CD14-positive monocyte (primary cell): ENCODE results near the gene ZNF282. TPM values are rescaled to one million over a fixed set of nuclear protein-coding genes. Genes with fewer than 3 reads are reported as not detected.

Source experiments
- DNase-seq, 3 donors: peaks; one replicate each; pipeline ENCODE4 v3.0.0-alpha.2; 2011 to 2022
- H2AFZ ChIP-seq: 2 replicates; pipeline ENCODE4 v1.6.0; 2012; ENCODE audit warnings: mild to moderate bottlenecking, low read depth, low read length, inconsistent platforms; ENCODE audit not compliant: insufficient read depth, poor library complexity, severe bottlenecking
- H3K27ac ChIP-seq, 2 donors: 1 replicate in 1 of 2; 2 replicates in 1 of 2; pipeline ENCODE4 v1.5.1; 2012 to 2013; ENCODE audit warnings: low read length in 2 of 2, control low read depth in 1 of 2, inconsistent platforms in 1 of 2, low read depth in 1 of 2, mild to moderate bottlenecking in 1 of 2
- H3K27me3 ChIP-seq, 2 donors: one replicate each; pipeline versions ENCODE4 v1.6.0 to v1.6.1; 2011 to 2013; ENCODE audit warnings: low read length in 2 of 2; ENCODE audit not compliant: control insufficient read depth in 2 of 2, insufficient read depth in 2 of 2
- H3K36me3 ChIP-seq, 2 donors: replicated peaks in 1 of 2; 1 replicate in 1 of 2; 2 replicates in 1 of 2; pipeline versions ENCODE4 v1.5.1 to v1.6.1; 2012 to 2013; ENCODE audit warnings: low read length in 2 of 2, control low read depth in 1 of 2, inconsistent platforms in 1 of 2, mild to moderate bottlenecking in 1 of 2; ENCODE audit not compliant: insufficient read depth in 2 of 2, control insufficient read depth in 1 of 2
- H3K4me1 ChIP-seq, 2 donors: 1 replicate in 1 of 2; 2 replicates in 1 of 2; pipeline versions ENCODE4 v1.5.1 to v1.6.1; 2012 to 2013; ENCODE audit warnings: low read length in 2 of 2, control low read depth in 1 of 2, inconsistent platforms in 1 of 2, mild to moderate bottlenecking in 1 of 2, moderate library complexity in 1 of 2; ENCODE audit not compliant: insufficient read depth in 2 of 2, control insufficient read depth in 1 of 2
- H3K4me2 ChIP-seq: replicated peaks from 2 replicates; pipeline ENCODE3; 2012; ENCODE audit warnings: low read length, moderate library complexity, mild to moderate bottlenecking; ENCODE audit not compliant: poor library complexity, severe bottlenecking; ENCODE audit errors: extremely low read depth
- H3K4me3 ChIP-seq, 3 experiments: fragments of 200-600 bp in 1 of 3; sonication (generic) in 1 of 3; replicated peaks in 1 of 3; 1 replicate in 2 of 3; 2 replicates in 1 of 3; pipeline ENCODE4 v1.5.1; 2011 to 2013; ENCODE audit warnings: low read length in 3 of 3, mild to moderate bottlenecking in 3 of 3, control low read depth in 2 of 3, low read depth in 2 of 3, inconsistent platforms in 1 of 3, moderate library complexity in 1 of 3
- H3K79me2 ChIP-seq: 2 replicates; pipeline ENCODE4 v1.6.0; 2012; ENCODE audit warnings: mild to moderate bottlenecking, control low read depth, inconsistent platforms, low read length, moderate library complexity; ENCODE audit not compliant: insufficient read depth
- H3K9ac ChIP-seq: 2 replicates; pipeline ENCODE4 v1.6.0; 2017; ENCODE audit warnings: low read length, mild to moderate bottlenecking; ENCODE audit not compliant: insufficient read depth, poor library complexity, severe bottlenecking
- H3K9me3 ChIP-seq, 2 donors: replicated peaks in 1 of 2; 1 replicate in 1 of 2; 2 replicates in 1 of 2; pipeline versions ENCODE4 v1.5.1 to v1.6.1; 2012 to 2013; ENCODE audit warnings: low read length in 2 of 2, control low read depth in 1 of 2; ENCODE audit not compliant: control insufficient read depth in 1 of 2, insufficient read depth in 1 of 2
- H4K20me1 ChIP-seq: 2 replicates; pipeline ENCODE4 v1.6.0; 2012; ENCODE audit warnings: mild to moderate bottlenecking, low read length, control low read depth, moderate library complexity; ENCODE audit not compliant: insufficient read depth
- H3K27ac Mint-ChIP-seq, 7 donors: one replicate each; pipeline ENCODE4 v1.8.0; 2020; ENCODE audit warnings: mild to moderate bottlenecking in 7 of 7, mixed read lengths in 7 of 7, moderate library complexity in 6 of 7, inconsistent platforms in 2 of 7
- H3K27me3 Mint-ChIP-seq, 3 donors: one replicate each; pipeline ENCODE4 v1.8.0; 2021 to 2022; ENCODE audit warnings: low read depth in 3 of 3, mild to moderate bottlenecking in 3 of 3, mixed read lengths in 3 of 3, moderate library complexity in 3 of 3, inconsistent platforms in 1 of 3
- H3K36me3 Mint-ChIP-seq, 2 donors: one replicate each; pipeline ENCODE4 v1.8.0; 2020; ENCODE audit warnings: mixed read lengths in 2 of 2, inconsistent platforms in 1 of 2, mild to moderate bottlenecking in 1 of 2
- H3K4me1 Mint-ChIP-seq: one replicate; pipeline ENCODE4 v1.8.0; 2020; ENCODE audit warnings: mild to moderate bottlenecking, mixed read lengths
- H3K4me3 Mint-ChIP-seq, 2 donors: one replicate each; pipeline ENCODE4 v1.8.0; 2020; ENCODE audit warnings: mild to moderate bottlenecking in 2 of 2, mixed read lengths in 2 of 2, moderate library complexity in 1 of 2
- H3K9me3 Mint-ChIP-seq, 7 donors: one replicate each; pipeline ENCODE4 v1.8.0; 2020 to 2022; ENCODE audit warnings: mixed read lengths in 7 of 7, mild to moderate bottlenecking in 6 of 7, moderate library complexity in 6 of 7, inconsistent platforms in 2 of 7
- CTCF ChIP-seq: fragments of 200-600 bp; IDR thresholded peaks from one replicate; pipeline ENCODE4 v1.8.0; 2022; ENCODE audit warnings: antibody characterized with exemption, mild to moderate bottlenecking
- WGBS: methylation state at CpG from one replicate; pipeline ENCODE4 v1.1.5; 2013; ENCODE audit warnings: missing lambda C conversion rate; ENCODE audit not compliant: insufficient coverage; 5-methylcytosine and 5-hydroxymethylcytosine counted together
- intact Hi-C, 2 donors: fragments of 100-400 bp; cut with micrococcal nuclease; formaldehyde crosslinking; loops; one replicate each; pipeline versions ENCODE4 v1.15.0 to v1.15.1; 2023
- polyA plus RNA-seq, 3 donors: library from polyadenylated mRNA; depleted of rRNA in 1 of 3; unstranded in 2 of 3; stranded (reverse) in 1 of 3; fragments of 300-500 nt in 2 of 3; fragments of >200 nt in 1 of 3; fragmentation: Illumina TruSeq in 2 of 3; gene quantifications; 1 replicate in 2 of 3; 2 replicates in 1 of 3; pipeline ENCODE4 v1.2.3, GENCODE V29; 2012 to 2021

ZNF282 gene
- polyA plus RNA-seq, 3 donors: 0.51 to 6.2 (median 0.86) TPM

- peaks cover 26% of the 10 kb centered on the region for H3K4me1 Mint-ChIP-seq
- H3K9me3 ChIP-seq: no peaks in the 10 kb centered on the region
- H3K4me1 ChIP-seq: peaks cover 15 to 16% of the 10 kb centered on the region in 2 donors
- under 1% methylated on average over 85 of the region's 86 CpGs for WGBS
- H3K27me3 ChIP-seq: no peaks in the 10 kb centered on the region
- peak overlapping the region; percentile 62 to 86 for H3K27ac ChIP-seq
- H3K27me3 Mint-ChIP-seq: no peaks in the 10 kb centered on the region
- peaks cover 4% of the 10 kb centered on the region in 2 donors for H3K36me3 ChIP-seq
- H4K20me1 ChIP-seq: peaks cover 23% of the 10 kb centered on the region
- peak; percentile 29 to 51 (median 42) for DNase-seq
- peaks cover 0 to 3% (median 0%) of the 10 kb centered on the region in 7 donors for H3K9me3 Mint-ChIP-seq
- peak overlapping the region; percentile 88 for H3K4me2 ChIP-seq
- peaks cover 46% of the 10 kb centered on the region for H3K79me2 ChIP-seq
- TF ChIP-seq CTCF: no peak
- peak overlapping the region; percentile 62 to 84 (median 82) for H3K4me3 ChIP-seq
- H3K4me3 Mint-ChIP-seq: peak overlapping the region; percentile 88 to 95
- H2AFZ ChIP-seq: peak overlapping the region; percentile 90
- peak overlapping the region; percentile 89 for H3K9ac ChIP-seq
- intact Hi-C loops: loop anchor here (1.0 to 5.0 kb wide), 3 partner anchors 21 to 121 kb away; partner anchors contain the start of genes PDIA4 (in 1 of the 2) and ZNF425 (in 1 of the 2)
- peak overlapping the region; percentile 46 to 81 (median 68) for H3K27ac Mint-ChIP-seq
- H3K36me3 Mint-ChIP-seq: peaks cover 7 to 11% of the 10 kb centered on the region in 2 donors
These were observed 47.3 kb upstream of the ZNF282 start for GRCh38 chr7:149147752-149148653.

- peaks cover 27 to 38% of the 10 kb centered on the region in 2 donors for H3K36me3 Mint-ChIP-seq
- H3K27ac Mint-ChIP-seq: peak overlapping the region in 3 of 7 donors; percentile 10 to 33 (median 30)
- Histone ChIP-seq H3K79me2 (peaks cover 66% of the 10 kb centered on the region), H3K27me3 (no peaks in the 10 kb centered on the region), H4K20me1 (peaks cover 34% of the 10 kb centered on the region), H3K4me1 (peaks cover 11 to 12% of the 10 kb centered on the region in 2 donors), H3K4me3 (no peak overlapping the region), H3K27ac (no peak overlapping the region), H2AFZ (no peak overlapping the region), H3K9ac (no peak overlapping the region), H3K36me3 (peaks cover 17 to 30% of the 10 kb centered on the region in 2 donors), H3K9me3 (no peaks in the 10 kb centered on the region), H3K4me2 (no peak overlapping the region)
- intact Hi-C loops: no loop called here
- H3K9me3 Mint-ChIP-seq: peaks cover 0 to 3% (median 0%) of the 10 kb centered on the region in 7 donors
- no peaks in the 10 kb centered on the region for H3K27me3 Mint-ChIP-seq
- DNase-seq: no peak
- no peak for TF ChIP-seq CTCF
- 79% methylated on average over 4 of the region's 4 CpGs for WGBS
- H3K4me1 Mint-ChIP-seq: peaks cover 20% of the 10 kb centered on the region
- H3K4me3 Mint-ChIP-seq: no peak overlapping the region
These were observed 44.4 kb upstream of the ZNF282 start for GRCh38 chr7:149150981-149151380.
